GM18502 (cell line): Measurements from ENCODE around the gene ARTN.

Experiments used
- ATAC-seq: cut with Tn5 transposase; IDR thresholded peaks from one replicate; pipeline ENCODE4 v1.9.1; 2021; ENCODE audit warnings: mild to moderate bottlenecking; ENCODE audit not compliant: unreplicated experiment, poor library complexity

ARTN gene

GRCh38 chr1:43933386-43934100 is at the start of gene ARTN:
Gene ARTN (plus strand): TSS chr1:43933801. CDS start chr1:43935657, 1,856 bp downstream.
- ATAC-seq, result no peak

- no peak for ATAC-seq
Observed at GRCh38 chr1:43885279-43885801, 48.3 kb upstream of the ARTN start.

GRCh38 chr1:43887748-43888147 is 45.9 kb upstream of the ARTN start:
- no peak for ATAC-seq

GRCh38 chr1:43890815-43891214 is 42.8 kb upstream of the ARTN start:
- no peak for ATAC-seq

- no peak for ATAC-seq
Observed at GRCh38 chr1:43893006-43893405, 40.6 kb upstream of the ARTN start.

- no peak for ATAC-seq
Observed at GRCh38 chr1:43898981-43899380, 34.6 kb upstream of the ARTN start.

GRCh38 chr1:43900386-43900785 is 33.2 kb upstream of the ARTN start:
- no peak for ATAC-seq

GRCh38 chr1:43901196-43901961 is 32.2 kb upstream of the ARTN start:
- ATAC-seq, result no peak

GRCh38 chr1:43902058-43902831 is 31.4 kb upstream of the ARTN start:
- ATAC-seq, result no peak

- no peak for ATAC-seq
Observed at GRCh38 chr1:43904660-43905551, 28.7 kb upstream of the ARTN start.

- no peak for ATAC-seq
Observed at GRCh38 chr1:43908226-43908625, 25.4 kb upstream of the ARTN start.

- no peak for ATAC-seq
Observed at GRCh38 chr1:43908858-43909257, 24.7 kb upstream of the ARTN start.

GRCh38 chr1:43910343-43910742 is 23.3 kb upstream of the ARTN start:
- ATAC-seq, result no peak

GRCh38 chr1:43912607-43913006 is 21.0 kb upstream of the ARTN start:
- ATAC-seq, result no peak

- no peak for ATAC-seq
Observed at GRCh38 chr1:43913051-43913501, 20.5 kb upstream of the ARTN start.

- no peak for ATAC-seq
Observed at GRCh38 chr1:43913666-43914360, 19.8 kb upstream of the ARTN start.

- no peak for ATAC-seq
Observed at GRCh38 chr1:43914576-43915525, 18.8 kb upstream of the ARTN start.

- no peak for ATAC-seq
Observed at GRCh38 chr1:43919906-43920305, 13.7 kb upstream of the ARTN start.
